K562 (cell line): ENCODE data around the gene GMPR. TPM values are rescaled to one million over a fixed set of nuclear protein-coding genes. Genes with fewer than 3 reads are reported as not detected.

Experiments used
- CC2D1A ChIP-seq: fragments of 450-650 bp; IDR thresholded peaks from 2 replicates; pipeline ENCODE4 v1.6.1; 2017; ENCODE audit warnings: mild to moderate bottlenecking
- CHD2 ChIP-seq: IDR thresholded peaks from 2 replicates; pipeline ENCODE4 v1.6.1; 2011; ENCODE audit warnings: low read depth, low read length
- GATAD2B ChIP-seq: fragments of 450-650 bp; IDR thresholded peaks from 2 replicates; pipeline ENCODE4 v1.6.1; 2017; ENCODE audit warnings: mild to moderate bottlenecking, borderline replicate concordance
- HLTF ChIP-seq: fragments of 450-650 bp; IDR thresholded peaks from 2 replicates; pipeline ENCODE4 v1.6.1; 2016
- MGA ChIP-seq: fragments of 450-650 bp; IDR thresholded peaks from 2 replicates; pipeline ENCODE4 v1.6.1; 2016; ENCODE audit warnings: mild to moderate bottlenecking, moderate library complexity
- NFIX ChIP-seq: fragments of 250-450 bp; sonication (Bioruptor Pico); IDR thresholded peaks from 2 replicates; pipeline ENCODE4 v1.4.0; 2020; ENCODE audit warnings: low read depth, mild to moderate bottlenecking, moderate library complexity
- USF1 ChIP-seq: sonication (generic); formaldehyde crosslinking; IDR thresholded peaks from 2 replicates; pipeline ENCODE4 v1.9.0; 2022; ENCODE audit warnings: mild to moderate bottlenecking, missing genetic modification reagents
- ZBTB26 ChIP-seq: fragments of 450-650 bp; formaldehyde crosslinking; IDR thresholded peaks from 2 replicates; pipeline ENCODE4 v1.4.0; 2022; ENCODE audit warnings: missing genetic modification characterization
- ZNF197 ChIP-seq: fragments of 200-800 bp; sonication (Bioruptor generic); IDR thresholded peaks from 2 replicates; pipeline ENCODE4 v1.6.1; 2016; ENCODE audit warnings: low read depth, missing genetic modification characterization, missing compliant biosample characterization
- ZNF561 ChIP-seq: fragments of 450-650 bp; formaldehyde crosslinking; conservative IDR thresholded peaks from 2 replicates; pipeline ENCODE4 v1.4.0; 2020; ENCODE audit warnings: mild to moderate bottlenecking, moderate library complexity
- polyA plus RNA-seq, 8 experiments: library from polyadenylated mRNA; depleted of rRNA in 4 of 8; stranded (reverse) in 5 of 8; unstranded in 3 of 8; fragments of >200 nt; fragmentation: Nextera tagmentation in 2 of 8; fragmentation: Illumina TruSeq in 1 of 8; extraction: Ambion mirVana in 2 of 8; extraction: Trizol in 1 of 8; gene quantifications; 2 replicates each; pipeline versions ENCODE4 v1.2.1 to v1.2.3, GENCODE V29; 2011 to 2014; ENCODE audit warnings: inconsistent platforms in 1 of 8, missing spikeins in 1 of 8
- total RNA-seq, 7 experiments: library from RNA; depleted of rRNA in 6 of 7; stranded (reverse); fragments of >200 nt in 6 of 7; fragmentation: Illumina TruSeq in 2 of 7; extraction: Trizol in 2 of 7; gene quantifications; 2 replicates each; pipeline versions ENCODE4 v1.2.1 to v1.2.3, GENCODE V29; 2011 to 2021; ENCODE audit warnings: low replicate concordance in 1 of 7
- TF ChIP-seq, protein P1 (sequence below): IDR thresholded peaks from 2 replicates; pipeline ENCODE4 v1.6.1; 2016; ENCODE audit warnings: missing genetic modification characterization, missing compliant biosample characterization

Gene GMPR
- total and polyA plus RNA-seq, 9 of the 15 experiments (the other 6 are each of a cell fraction or from before 2014, with no cell fraction given) = 34.6 to 83.7 (median 49.8) TPM

DNA sequence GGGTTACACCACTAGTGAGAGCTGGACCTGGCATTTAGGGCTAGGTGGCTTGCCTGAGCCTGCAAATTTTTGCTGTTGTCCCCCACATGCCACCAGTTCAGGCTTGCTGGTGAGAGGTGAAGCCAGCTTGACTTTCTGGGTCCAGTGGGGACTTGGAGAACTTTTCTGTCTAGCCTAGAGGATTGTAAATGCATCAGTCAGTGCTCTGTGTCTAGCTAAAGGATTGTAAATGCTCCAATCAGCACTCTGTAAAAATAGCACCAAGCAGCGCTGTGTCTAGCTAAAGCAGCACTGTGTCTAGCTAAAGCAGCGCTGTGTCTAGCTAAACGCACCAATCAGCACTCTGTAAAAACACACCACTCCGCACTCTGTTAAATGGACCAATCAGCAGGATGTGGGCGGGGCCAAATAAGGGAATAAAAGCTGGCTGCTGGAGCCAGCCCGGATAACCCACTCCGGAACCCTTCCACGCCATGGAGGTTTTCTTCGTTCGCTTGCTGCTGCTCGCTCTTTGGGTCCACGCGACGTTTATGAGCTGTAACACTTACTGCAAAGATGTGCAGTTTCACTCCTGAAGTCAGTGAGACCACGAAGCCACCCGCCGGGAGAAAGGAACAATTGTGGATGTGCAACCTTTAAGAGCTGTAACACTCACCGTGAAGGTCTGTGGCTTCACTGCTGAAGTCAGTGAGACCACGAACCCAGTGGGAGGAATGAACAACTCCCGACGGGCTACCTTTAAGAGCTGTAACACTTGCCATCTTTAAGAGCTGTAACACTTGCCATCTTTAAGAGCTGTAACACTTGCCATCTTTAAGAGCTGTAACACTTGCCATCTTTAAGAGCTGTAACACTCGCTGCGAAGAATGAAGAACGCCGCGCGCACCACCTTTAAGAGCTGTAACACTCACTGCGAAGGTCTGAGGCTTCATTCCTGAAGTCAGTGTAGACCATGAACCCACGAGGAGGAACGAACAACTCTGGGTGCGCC is 27.3 kb downstream of the GMPR start (continued):
- TF ChIP-seq MGA = peak; percentile 78
- no peak for TF ChIP-seq HLTF
- TF ChIP-seq NFIX = peak; percentile 22; the same call in 1 of the 2 replicates
- TF ChIP-seq ZNF561 (CRISPR knock-in tag) = peak; percentile 71; the same call in 1 of the 2 replicates
- TF ChIP-seq CHD2 = peak; percentile 69
- peak; percentile 87; the same call in 1 of the 2 replicates for TF ChIP-seq ZBTB26 (CRISPR knock-in tag)
- TF ChIP-seq ZNF197 = 0 out of 2 replicates have a peak, but pooled peaks have one; percentile 28
- TF ChIP-seq CC2D1A = peak; percentile 85
- peak; percentile 99 for TF ChIP-seq GATAD2B
- TF ChIP-seq, protein P1, sequence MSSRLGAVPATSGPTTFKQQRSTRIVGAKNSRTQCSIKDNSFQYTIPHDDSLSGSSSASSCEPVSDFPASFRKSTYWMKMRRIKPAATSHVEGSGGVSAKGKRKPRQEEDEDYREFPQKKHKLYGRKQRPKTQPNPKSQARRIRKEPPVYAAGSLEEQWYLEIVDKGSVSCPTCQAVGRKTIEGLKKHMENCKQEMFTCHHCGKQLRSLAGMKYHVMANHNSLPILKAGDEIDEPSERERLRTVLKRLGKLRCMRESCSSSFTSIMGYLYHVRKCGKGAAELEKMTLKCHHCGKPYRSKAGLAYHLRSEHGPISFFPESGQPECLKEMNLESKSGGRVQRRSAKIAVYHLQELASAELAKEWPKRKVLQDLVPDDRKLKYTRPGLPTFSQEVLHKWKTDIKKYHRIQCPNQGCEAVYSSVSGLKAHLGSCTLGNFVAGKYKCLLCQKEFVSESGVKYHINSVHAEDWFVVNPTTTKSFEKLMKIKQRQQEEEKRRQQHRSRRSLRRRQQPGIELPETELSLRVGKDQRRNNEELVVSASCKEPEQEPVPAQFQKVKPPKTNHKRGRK (tag) = no peak
- no peak for TF ChIP-seq USF1
